ENCODE results near the gene TMEM138. TPM values are rescaled to one million over a fixed set of nuclear protein-coding genes. Genes with fewer than 3 reads are reported as not detected.

TMEM138 gene
- total RNA-seq = 14.7 and 25.3 TPM in 2 replicates

GRCh38 chr11:61361741-61362541 lies at the start of gene TMEM138, which contains the start of gene CYB561A3:
Gene TMEM138, plus strand, starts transcription at chr11:61362374. Its CDS starts 2,017 bp downstream, at chr11:61364391.
Gene CYB561A3, minus strand, starts transcription at chr11:61361882. Its CDS starts 5,169 bp downstream, at chr11:61356713.

DNA sequence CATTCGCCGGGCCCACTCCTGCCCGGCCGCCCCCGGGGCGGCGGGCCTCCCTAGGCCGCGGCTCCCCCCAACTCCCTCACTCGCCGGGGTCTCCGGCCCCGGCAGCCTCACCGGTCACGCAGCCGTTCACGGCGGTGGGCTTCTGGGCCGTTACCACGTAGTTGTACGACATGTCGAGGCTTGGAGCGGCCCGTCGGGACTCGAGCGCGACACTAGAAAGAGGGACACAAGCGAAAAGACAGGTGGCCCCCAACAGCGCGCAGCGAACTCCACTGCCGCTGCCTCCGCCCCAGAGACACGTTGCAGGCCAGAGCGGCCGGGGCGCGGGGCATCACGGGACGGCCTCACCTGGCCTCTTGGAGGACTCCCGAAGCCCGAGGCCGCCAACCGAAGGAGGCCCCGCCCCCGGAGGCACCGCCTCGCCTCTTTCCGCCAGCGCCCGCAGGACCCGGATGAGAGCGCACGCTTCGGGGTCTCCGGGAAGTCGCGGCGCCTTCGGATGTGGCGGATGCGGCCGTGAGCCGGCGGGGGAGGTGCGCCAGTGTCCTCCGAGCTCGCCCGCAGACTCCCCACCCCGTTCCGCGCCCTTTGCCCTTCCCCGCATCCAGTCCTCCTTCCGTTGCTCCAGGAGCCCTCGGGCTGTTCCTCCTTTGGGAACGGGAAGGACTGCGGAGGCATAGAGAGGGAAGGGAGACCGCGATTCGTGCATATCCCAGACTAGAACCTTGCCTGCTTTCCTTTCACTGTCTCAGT lies 29.2 kb upstream of the TMEM138 start, which contains the start of the genes DDB1 and TKFC:
DDB1 (minus strand) TSS at position 309 of the 753 bp plus-strand sequence; CDS start at position 172, 137 bp downstream.
TKFC (plus strand) TSS at position 432 of the 753 bp plus-strand sequence. CDS start 1,501 bp downstream, outside the sequence.

Other genes starting within 250 kb of the TMEM138 start
- gene VPS37C, start 200.9 kb upstream of the TMEM138 start, total RNA-seq = 10.0 and 13.1 TPM in 2 replicates
- 0.50 and 2.0 TPM in 2 replicates for gene PGA3, start 158.9 kb upstream of the TMEM138 start, total RNA-seq
- gene PGA4, start 140.0 kb upstream of the TMEM138 start, total RNA-seq = 0.66 TPM in 1 of 2 replicates, not detected in the other
- gene PGA5, start 121.2 kb upstream of the TMEM138 start, total RNA-seq = 0.29 and 0.50 TPM in 2 replicates
- gene VWCE, start 67.1 kb upstream of the TMEM138 start, total RNA-seq = 1.2 and 8.4 TPM in 2 replicates
- 292 and 525 TPM in 2 replicates for gene DDB1, start 29.3 kb upstream of the TMEM138 start, total RNA-seq
- 33.5 and 37.1 TPM in 2 replicates for gene TKFC, start 29.1 kb upstream of the TMEM138 start, total RNA-seq
- 38.1 and 174 TPM in 2 replicates for gene CYB561A3, start 492 bp upstream of the TMEM138 start, total RNA-seq
- 7.6 and 11.8 TPM in 2 replicates for gene TMEM216, start 30.2 kb downstream of the TMEM138 start, total RNA-seq
- gene CPSF7, start 67.6 kb downstream of the TMEM138 start, total RNA-seq = 20.8 and 21.2 TPM in 2 replicates
- gene SDHAF2, start 67.8 kb downstream of the TMEM138 start, total RNA-seq = 33.7 and 52.7 TPM in 2 replicates
- gene LRRC10B, start 146.4 kb downstream of the TMEM138 start, total RNA-seq = 0.17 TPM in 1 of 2 replicates, not detected in the other
- 12.1 and 22.7 TPM in 2 replicates for gene SYT7, start 218.7 kb downstream of the TMEM138 start, total RNA-seq

All from smooth muscle cell of trachea (primary cell).